Stimulated activated effector memory CD8-positive, alpha-beta T cell treated with anti-CD3 and anti-CD28 coated beads, Interleukin-12 subunit alpha, Interleukin-12 subunit beta, amount 100 ng/mL, for 72 hours (primary cell): ENCODE results near the gene TBC1D22A.

Experiments
- ATAC-seq: fragments of 150-1000 bp; cut with Tn5 transposase; 2 replicates; pipeline ENCODE4 v1.10.0; 2021
- DNase-seq, 2 donors: peaks; one replicate each; pipeline ENCODE4 v3.0.0; 2021 to 2022; ENCODE audit warnings: low spot score in 2 of 2
- H3K27ac Mint-ChIP-seq: one replicate; pipeline ENCODE4 v1.8.0; 2022; ENCODE audit warnings: mild to moderate bottlenecking, mixed read lengths
- H3K36me3 Mint-ChIP-seq: one replicate; pipeline ENCODE4 v1.8.0; 2022; ENCODE audit warnings: mild to moderate bottlenecking, mixed read lengths
- H3K4me1 Mint-ChIP-seq: one replicate; pipeline ENCODE4 v1.8.0; 2022; ENCODE audit warnings: mixed read lengths
- H3K4me3 Mint-ChIP-seq: one replicate; pipeline ENCODE4 v1.8.0; 2022; ENCODE audit warnings: mild to moderate bottlenecking, mixed read lengths
- H3K9me3 Mint-ChIP-seq: one replicate; pipeline ENCODE4 v1.8.0; 2022; ENCODE audit warnings: mixed read lengths

The TBC1D22A gene

DNA sequence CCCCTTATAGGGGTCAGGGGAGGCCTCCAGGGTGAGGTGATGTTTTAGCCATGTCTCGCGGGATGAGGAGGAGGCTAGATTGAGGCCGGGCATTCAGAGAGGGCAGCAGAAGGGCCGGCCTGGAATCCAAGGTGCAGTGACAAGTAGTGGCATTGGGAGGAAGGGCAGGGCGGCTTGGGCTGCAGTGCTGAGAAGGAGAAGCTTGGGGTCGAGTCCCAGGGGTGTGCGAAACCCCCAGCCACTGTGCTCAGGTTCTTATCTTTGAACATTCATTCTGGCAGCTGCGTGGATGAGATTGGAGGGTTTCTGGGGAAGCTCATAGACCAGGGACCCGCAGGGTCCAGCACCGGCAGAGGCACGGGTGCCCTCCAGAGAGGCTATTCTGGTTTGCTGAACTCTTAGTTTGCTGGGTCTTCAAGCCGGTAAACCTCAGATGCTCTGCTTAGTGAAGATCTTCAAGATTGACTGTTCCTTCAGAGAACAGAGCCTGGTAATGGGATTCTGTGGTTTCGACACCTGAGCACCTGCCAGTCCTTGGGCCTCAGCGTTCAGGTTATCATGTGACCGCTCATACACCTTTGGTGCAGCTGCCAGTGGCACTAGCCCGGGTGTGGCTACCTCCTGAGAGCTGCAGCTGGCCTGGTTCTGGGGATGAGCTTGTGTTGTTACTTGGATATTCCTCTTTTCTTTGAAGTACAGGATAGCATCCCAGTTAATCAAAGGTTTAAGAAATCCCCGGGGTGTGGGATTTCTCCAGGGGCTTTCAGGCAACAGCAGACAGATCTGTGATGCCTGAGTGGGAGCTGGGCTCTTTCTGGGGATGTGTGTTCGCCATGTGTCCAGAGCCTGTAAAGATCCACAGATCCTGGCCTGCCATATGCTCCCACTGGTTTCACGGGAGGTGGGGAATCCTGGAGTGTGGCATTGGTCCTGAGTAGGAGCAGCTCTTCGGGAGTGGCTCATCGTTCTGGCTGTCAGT is 152.8 kb downstream of the TBC1D22A start:
- H3K36me3 Mint-ChIP-seq: peaks cover 92% of the 10 kb centered on the region

DNA sequence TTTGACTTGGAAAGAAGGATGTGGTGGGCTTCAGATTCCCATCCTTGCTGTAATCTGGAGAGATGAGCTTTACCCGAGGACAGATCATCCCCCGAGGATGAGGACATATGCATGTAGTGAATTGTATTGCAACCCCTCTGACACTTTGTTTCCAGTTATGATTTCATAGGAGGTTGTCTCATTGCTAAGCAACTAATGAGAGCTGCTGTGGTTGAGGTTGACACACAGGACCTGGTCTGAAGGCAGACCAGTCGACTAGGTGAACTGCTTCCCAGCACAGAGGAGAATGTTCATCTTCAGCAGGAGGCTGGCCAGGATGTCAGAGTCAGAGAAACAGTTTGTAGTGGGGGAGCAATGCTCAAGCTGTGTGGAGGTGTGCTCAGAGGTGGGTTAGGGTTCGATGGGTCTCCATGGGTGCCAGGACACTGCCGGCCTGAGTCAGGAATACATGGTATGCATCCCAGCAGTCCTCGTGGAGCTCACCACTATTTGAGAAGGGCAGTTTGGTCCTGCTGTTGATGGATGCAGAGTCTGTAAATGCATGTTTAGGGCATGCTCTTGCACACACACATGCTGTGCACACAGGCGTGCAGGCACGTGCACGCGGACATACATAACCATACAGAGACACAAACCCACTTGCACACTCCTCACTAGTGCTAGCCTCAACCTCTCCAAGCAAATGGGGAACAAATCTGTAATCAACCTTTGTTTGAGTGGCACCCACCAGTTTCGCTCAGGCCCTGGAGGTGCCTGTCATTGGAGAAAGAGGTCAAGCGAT is 153.7 kb downstream of the TBC1D22A start:
- peaks cover under 1% of the 10 kb centered on the region for H3K9me3 Mint-ChIP-seq
- peaks cover 86% of the 10 kb centered on the region for H3K36me3 Mint-ChIP-seq
- ATAC-seq (peak; percentile 50), DNase-seq (no peak)
- H3K27ac Mint-ChIP-seq: peak overlapping the region; percentile 40
- peaks cover 32% of the 10 kb centered on the region for H3K4me1 Mint-ChIP-seq
- H3K4me3 Mint-ChIP-seq: no peak overlapping the region

More for the DNA sequence above, 152.8 kb downstream of the TBC1D22A start:
- DNase-seq (no peak), ATAC-seq (no peak)
- peaks cover 42% of the 10 kb centered on the region for H3K4me1 Mint-ChIP-seq
- no peak overlapping the region for H3K4me3 Mint-ChIP-seq
- peak overlapping the region; percentile 83 for H3K27ac Mint-ChIP-seq
- no peaks in the 10 kb centered on the region for H3K9me3 Mint-ChIP-seq

DNA sequence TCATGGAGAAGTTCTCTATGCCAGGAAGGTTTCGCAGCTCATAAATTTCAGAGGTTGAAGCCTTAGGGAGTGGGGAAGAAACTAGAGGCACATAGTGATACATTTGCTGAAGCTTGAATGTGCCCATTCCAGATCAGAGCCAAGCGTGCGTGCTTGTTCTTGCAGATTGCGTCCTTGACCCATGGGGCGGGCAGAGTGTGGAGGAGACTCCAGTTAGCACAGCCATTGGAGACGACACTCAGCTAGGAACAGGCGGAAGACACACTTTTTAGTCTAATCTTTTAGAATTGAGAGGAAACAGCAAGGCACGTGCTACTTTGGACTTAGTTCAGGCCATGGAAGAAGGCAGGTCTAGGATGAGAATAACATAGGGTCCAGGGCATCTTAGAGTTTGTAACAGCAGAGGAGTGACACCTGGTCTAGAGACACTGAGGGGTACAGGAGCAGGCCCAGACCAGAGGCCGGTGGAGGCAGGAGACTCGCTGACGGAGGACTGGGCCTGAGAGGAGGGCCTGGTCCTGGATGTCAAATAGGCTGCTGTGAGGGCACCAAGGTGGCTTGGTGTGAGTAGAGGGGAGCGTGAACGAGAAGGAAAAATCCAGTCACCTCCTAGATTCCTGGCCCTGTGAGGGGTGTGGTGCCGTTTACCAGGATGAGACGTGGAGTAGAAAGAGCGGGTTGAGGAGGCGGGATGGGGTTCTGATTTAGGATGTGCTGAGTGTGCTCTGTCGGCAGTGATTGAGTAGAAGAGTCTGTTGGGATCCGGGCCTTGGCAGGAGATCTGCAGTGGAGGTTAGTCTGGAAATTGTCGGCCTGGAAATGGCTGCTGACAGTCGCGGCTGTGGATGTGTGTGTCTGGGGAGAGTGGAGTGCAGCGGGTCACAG is 154.7 kb downstream of the TBC1D22A start:
- ATAC-seq (no peak), DNase-seq (no peak)
- H3K4me3 Mint-ChIP-seq: no peak overlapping the region
- H3K9me3 Mint-ChIP-seq: peaks cover 3% of the 10 kb centered on the region
- H3K27ac Mint-ChIP-seq: peak overlapping the region; percentile 57
- H3K36me3 Mint-ChIP-seq: peaks cover 79% of the 10 kb centered on the region
- peaks cover 32% of the 10 kb centered on the region for H3K4me1 Mint-ChIP-seq

DNA sequence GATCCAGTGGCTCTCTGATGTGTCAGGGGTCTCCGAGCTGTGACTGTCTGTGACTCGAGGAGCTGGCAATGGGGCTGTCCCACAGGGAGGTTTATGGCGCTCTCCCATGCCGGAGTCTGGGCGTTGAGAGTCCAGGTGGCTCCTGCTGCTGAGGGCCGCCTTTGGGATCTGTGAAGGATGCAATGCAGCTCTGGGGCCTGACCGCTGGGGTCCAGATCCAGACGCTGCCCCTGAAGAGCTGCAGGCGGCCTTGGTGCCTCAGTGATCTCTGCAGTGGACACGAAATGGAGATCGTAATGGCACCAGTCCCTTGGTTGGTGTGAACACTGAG is 155.3 kb downstream of the TBC1D22A start:
- peaks cover 32% of the 10 kb centered on the region for H3K4me1 Mint-ChIP-seq
- no peak overlapping the region for H3K27ac Mint-ChIP-seq
- H3K4me3 Mint-ChIP-seq: no peak overlapping the region
- H3K36me3 Mint-ChIP-seq: peaks cover 73% of the 10 kb centered on the region
- ATAC-seq: no peak
- H3K9me3 Mint-ChIP-seq: peaks cover 3% of the 10 kb centered on the region
- no peak for DNase-seq

DNA sequence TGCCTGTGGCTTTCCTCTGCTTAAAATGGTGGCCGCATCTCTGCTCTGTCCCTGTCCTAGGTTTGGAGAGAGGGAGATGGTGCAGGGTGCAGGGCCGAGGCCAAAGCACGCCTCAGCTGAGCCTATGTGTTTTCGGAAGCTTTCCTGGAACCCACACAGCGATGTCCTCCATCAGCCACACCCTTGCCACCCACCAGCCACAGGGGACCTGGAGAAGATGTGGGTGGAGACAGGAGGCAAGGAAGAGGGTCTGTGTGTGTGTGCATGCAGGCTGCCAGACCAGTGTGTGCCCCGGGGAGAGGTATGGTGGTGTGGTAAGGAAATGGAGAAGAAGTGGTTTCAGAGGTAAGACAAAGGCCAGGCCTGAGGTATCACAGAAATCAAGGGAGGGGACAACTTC is 155.7 kb downstream of the TBC1D22A start:
- Mint-ChIP-seq H3K27ac (no peak overlapping the region), H3K4me1 (peaks cover 32% of the 10 kb centered on the region), H3K4me3 (no peak overlapping the region), H3K36me3 (peaks cover 68% of the 10 kb centered on the region), H3K9me3 (peaks cover 3% of the 10 kb centered on the region)
- DNase-seq (no peak), ATAC-seq (no peak)

DNA sequence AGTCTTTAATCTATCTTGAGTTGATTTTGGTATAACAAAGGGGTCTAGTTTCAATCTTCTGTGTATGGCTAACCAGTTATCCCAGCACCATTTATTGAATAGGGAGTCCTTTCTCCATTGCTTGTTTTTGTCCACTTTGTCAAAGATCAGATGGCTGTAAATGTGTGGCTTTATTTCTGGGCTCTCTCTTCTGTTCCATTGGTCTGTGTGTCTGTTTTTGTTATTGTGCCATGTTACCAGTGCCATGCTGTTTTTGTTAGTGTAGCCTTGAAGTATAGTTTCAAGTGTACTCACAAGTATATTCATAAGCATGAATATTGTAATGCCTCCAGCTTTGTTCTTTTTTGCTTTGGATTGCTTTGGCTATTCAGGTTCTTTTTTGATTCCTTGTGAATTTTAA is 159.6 kb downstream of the TBC1D22A start:
- Mint-ChIP-seq H3K4me1 (peaks cover 11% of the 10 kb centered on the region), H3K27ac (no peak overlapping the region), H3K4me3 (no peak overlapping the region), H3K36me3 (peaks cover 39% of the 10 kb centered on the region), H3K9me3 (peaks cover 3% of the 10 kb centered on the region)
- ATAC-seq: no peak
- no peak for DNase-seq

DNA sequence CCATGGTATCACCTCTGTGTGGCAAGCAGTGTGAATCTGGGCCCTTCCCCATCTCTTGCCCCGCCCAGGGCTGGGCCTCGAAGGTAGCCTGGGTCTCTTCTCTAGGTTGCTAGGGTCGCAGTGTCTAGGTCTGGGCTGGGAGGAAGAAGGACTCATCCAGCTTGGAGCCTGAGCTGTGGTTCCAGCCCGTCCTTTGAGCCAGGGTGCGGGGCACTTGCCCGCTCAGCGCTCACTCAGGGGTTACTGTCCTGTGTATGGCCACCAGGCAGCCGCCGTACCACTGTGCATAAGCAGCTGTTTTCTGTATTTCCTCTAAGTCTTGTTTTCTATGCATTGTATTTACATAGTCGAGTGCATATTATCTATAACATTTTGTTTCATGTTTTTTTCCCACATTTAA is 160.9 kb downstream of the TBC1D22A start:
- no peak for DNase-seq
- Mint-ChIP-seq H3K9me3 (peaks cover 3% of the 10 kb centered on the region), H3K27ac (no peak overlapping the region), H3K4me3 (no peak overlapping the region), H3K4me1 (peaks cover 4% of the 10 kb centered on the region), H3K36me3 (peaks cover 26% of the 10 kb centered on the region)
- no peak for ATAC-seq

DNA sequence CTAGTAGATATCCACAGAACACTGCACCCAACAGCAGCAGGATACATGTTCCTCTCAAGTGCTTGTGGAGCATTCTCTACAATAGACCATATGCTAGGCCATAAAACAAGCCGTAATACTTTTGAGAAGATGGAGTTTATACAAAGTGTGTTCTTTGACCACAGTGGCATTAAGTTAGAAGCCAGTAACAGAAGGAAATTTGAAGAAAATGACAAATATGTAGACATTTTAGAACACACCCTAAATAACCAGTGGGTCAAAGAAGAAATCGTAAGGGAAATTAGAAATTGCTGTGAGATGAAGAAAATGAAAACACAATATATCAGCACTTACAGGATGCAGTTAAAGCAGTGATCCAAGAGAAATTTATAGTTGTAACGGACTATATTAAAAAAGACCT is 163.4 kb downstream of the TBC1D22A start:
- Mint-ChIP-seq H3K4me1 (no peaks in the 10 kb centered on the region), H3K27ac (peak overlapping the region; percentile 14), H3K4me3 (no peak overlapping the region), H3K36me3 (peaks cover 29% of the 10 kb centered on the region), H3K9me3 (peaks cover 3% of the 10 kb centered on the region)
- DNase-seq (no peak), ATAC-seq (no peak)

DNA sequence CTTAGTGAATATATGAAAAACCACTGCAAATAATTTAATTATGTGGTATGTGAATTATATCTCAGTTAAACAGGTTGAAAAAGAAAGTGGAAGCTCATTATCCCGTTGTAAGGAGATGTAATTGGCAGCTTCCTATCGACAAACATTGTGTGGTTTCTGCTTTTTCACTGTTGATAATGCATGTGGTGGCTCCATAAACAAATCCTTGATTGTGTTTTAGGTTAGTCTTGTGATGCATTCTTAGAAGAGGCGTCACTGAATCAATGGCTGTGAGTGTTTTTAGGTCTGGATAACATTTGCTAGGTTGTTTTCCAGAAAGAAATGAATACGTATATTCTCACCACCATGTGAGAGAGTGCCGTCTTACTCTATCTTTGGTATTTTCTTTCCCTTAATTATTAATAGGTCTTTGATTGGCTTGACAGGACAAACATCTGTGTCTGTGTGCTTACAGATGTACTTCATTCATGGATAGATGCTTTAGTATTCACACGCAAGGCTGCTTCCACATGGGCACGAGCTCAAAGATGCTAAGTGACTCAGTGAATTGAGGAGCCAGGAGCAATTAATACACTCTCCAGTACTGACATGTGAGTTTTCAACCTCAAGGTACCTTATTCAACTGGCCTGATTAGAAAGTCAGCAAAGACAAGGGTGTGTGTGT is 166.7 kb downstream of the TBC1D22A start:
- ATAC-seq: no peak
- Mint-ChIP-seq H3K9me3 (no peaks in the 10 kb centered on the region), H3K36me3 (peaks cover 42% of the 10 kb centered on the region), H3K4me1 (peaks cover 19% of the 10 kb centered on the region), H3K27ac (no peak overlapping the region), H3K4me3 (no peak overlapping the region)
- DNase-seq: no peak

DNA sequence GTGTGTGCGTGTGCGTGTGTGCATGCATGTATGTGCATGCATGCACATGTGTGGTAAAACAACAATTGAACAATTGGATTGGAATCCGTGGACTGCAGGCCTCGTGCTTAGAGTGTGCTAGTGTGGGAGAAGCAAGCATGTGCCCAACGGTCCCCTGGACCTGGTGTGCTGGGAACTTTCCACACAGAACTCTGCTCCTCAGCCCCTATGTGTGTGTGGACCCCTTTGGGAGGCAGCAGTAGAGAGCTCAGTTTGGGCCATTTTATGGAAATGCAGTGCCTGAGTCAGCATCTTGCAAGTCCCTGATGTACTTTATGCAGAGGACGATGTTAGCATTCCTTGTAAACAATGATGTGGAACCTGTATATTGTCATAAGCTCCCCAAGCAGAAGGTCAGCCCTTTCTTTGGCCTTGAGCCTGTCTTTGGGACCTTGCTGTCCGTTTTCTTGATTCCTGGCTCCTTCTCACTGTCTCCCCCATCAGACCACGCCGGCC is 167.3 kb downstream of the TBC1D22A start:
- Mint-ChIP-seq H3K9me3 (no peaks in the 10 kb centered on the region), H3K36me3 (peaks cover 45% of the 10 kb centered on the region), H3K4me3 (no peak overlapping the region), H3K4me1 (peaks cover 25% of the 10 kb centered on the region), H3K27ac (no peak overlapping the region)
- ATAC-seq (no peak), DNase-seq (no peak)

DNA sequence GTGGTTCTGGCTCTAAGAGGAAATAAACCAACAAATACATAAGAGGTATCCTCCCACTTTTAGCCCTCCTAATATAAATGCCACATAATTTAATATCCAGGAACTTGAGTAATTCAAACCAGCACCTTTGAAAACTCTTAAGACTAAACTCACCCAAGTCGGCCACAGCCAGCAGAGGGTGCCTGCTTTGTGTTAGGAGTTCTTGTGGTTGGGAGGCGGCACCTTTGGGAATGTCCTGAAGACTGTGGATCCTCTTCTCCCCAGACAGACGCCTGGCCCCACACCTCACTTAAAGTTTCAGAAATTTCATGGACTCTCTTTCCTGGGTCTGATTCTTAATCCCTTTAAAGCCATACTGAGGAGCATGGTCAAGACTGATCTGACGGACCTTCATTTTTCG is 169.0 kb downstream of the TBC1D22A start:
- Mint-ChIP-seq H3K27ac (no peak overlapping the region), H3K36me3 (peaks cover 53% of the 10 kb centered on the region), H3K4me3 (no peak overlapping the region), H3K4me1 (peaks cover 41% of the 10 kb centered on the region), H3K9me3 (no peaks in the 10 kb centered on the region)
- ATAC-seq (no peak), DNase-seq (no peak)

DNA sequence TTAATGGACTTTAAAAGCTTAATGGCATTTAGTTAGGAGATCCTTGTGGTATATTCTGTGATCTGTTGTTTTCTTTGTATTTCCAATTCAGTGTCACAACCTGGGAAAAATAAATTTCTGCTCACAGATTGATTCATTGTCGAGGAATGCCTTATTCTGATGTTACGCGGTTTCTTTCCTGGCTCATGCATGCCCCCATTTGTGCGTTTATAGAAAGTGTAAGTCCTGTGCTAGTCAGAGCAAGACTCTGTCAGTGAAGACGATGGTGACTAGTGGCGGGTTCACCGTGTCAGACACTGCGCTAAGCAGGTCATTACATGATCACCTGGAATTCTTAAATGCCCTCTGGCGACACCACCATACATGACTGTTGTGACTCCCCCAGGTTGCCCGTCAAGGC is 169.4 kb downstream of the TBC1D22A start:
- ATAC-seq (no peak), DNase-seq (no peak)
- Mint-ChIP-seq H3K4me3 (no peak overlapping the region), H3K27ac (no peak overlapping the region), H3K36me3 (peaks cover 53% of the 10 kb centered on the region), H3K9me3 (no peaks in the 10 kb centered on the region), H3K4me1 (peaks cover 42% of the 10 kb centered on the region)

DNA sequence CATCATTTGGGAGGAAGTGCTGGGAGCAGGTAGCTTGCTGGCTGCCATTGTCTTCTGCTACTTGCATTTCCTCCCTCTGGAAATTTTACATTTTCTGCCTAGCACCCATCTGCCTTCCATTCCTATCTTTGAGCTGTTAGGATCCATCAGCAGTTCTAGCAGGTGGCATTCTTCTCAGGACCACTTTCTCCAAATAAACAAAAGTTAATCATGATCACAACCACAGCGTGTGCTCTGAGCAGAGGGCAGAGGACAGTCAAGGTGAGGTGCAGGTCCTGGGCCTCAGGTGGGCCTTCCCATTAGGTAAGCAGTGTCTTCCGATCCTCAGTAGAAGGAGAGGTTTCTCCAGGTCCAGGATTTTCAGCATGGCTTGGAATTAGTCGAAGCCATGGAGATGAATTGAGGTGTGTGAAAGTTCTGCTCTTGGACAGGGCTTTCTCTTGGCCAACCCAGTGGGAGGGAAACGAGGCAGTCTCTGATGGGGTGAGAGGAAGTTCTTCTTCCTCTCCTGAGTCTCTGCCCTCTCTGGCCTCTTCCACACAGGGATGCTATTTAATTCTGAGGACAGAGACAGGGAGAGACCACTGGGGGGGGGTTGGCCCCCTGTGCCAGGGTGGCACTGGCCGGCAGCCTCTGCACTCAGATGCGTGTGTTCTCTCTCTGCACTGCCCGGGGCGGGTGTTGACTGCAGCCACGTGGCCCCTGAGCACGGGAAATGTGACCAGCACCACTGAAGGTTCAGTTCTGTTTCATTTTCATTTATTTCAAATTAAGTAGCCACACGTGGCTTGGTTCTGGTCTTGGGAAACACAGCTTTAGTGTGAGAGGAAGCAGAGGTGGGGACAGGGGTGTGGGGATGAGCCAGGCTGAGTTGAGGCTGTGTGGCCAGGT is 170.8 kb downstream of the TBC1D22A start:
- no peaks in the 10 kb centered on the region for H3K9me3 Mint-ChIP-seq
- peaks cover 59% of the 10 kb centered on the region for H3K36me3 Mint-ChIP-seq
- DNase-seq: no peak
- H3K4me3 Mint-ChIP-seq: no peak overlapping the region
- H3K4me1 Mint-ChIP-seq: peaks cover 42% of the 10 kb centered on the region
- H3K27ac Mint-ChIP-seq: peak overlapping the region; percentile 81
- ATAC-seq: no peak
